Prostate gland (tissue), 2 donors: ENCODE results near the gene INSIG2.

Experiments used
- POLR2AphosphoS5 ChIP-seq: sonication (generic); formaldehyde crosslinking; IDR thresholded peaks from one replicate; pipeline ENCODE4 v1.6.1; 2017; ENCODE audit warnings: antibody characterized with exemption
- TF ChIP-seq, protein P1 (sequence below), 4 experiments: fragments of 200-600 bp in 2 of 4; fragments of 450-650 bp in 2 of 4; sonication (generic) in 2 of 4; IDR thresholded peaks; 1 replicate in 3 of 4; 2 replicates in 1 of 4; pipeline ENCODE4 v1.5.1; 2016 to 2019; ENCODE audit warnings: antibody characterized with exemption in 4 of 4, mild to moderate bottlenecking in 2 of 4, moderate library complexity in 2 of 4

- TF ChIP-seq, protein P1, sequence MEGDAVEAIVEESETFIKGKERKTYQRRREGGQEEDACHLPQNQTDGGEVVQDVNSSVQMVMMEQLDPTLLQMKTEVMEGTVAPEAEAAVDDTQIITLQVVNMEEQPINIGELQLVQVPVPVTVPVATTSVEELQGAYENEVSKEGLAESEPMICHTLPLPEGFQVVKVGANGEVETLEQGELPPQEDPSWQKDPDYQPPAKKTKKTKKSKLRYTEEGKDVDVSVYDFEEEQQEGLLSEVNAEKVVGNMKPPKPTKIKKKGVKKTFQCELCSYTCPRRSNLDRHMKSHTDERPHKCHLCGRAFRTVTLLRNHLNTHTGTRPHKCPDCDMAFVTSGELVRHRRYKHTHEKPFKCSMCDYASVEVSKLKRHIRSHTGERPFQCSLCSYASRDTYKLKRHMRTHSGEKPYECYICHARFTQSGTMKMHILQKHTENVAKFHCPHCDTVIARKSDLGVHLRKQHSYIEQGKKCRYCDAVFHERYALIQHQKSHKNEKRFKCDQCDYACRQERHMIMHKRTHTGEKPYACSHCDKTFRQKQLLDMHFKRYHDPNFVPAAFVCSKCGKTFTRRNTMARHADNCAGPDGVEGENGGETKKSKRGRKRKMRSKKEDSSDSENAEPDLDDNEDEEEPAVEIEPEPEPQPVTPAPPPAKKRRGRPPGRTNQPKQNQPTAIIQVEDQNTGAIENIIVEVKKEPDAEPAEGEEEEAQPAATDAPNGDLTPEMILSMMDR (IDR thresholded peaks at IDR 0.05): no peak
- no peak for TF ChIP-seq POLR2AphosphoS5
Measured at GRCh38 chr2:118047380-118047826, 40.9 kb upstream of the INSIG2 start.
